GM12878 (cell line): Measurements from ENCODE around the gene MATN1. TPM values are rescaled to one million over a fixed set of nuclear protein-coding genes. Genes with fewer than 3 reads are reported as not detected.

ENCODE experiments used
- ATAC-seq: fragments of 200-7000 bp; cut with Tn5 transposase; 3 replicates; pipeline ENCODE4 v1.9.1; 2020; ENCODE audit warnings: mild to moderate bottlenecking, moderate library complexity
- BruUV-seq: library from RNA; stranded (reverse); fragments of 400-500 nt; replicated peaks from 2 replicates; lab custom pipeline; 2021; lab: Mats Ljungman, UMichigan
- CTCF ChIA-PET: fragments of 300-600 bp; sonication (Branson Sonifier 250); formaldehyde crosslinking; extraction: SDS; loops from one replicate; lab custom pipeline; 2021; ENCODE audit warnings: inconsistent platforms; lab: Yijun Ruan, JAX
- POLR2A ChIA-PET: fragments of 350-600 bp; formaldehyde crosslinking; extraction: SDS; loops from one replicate; lab custom pipeline; 2021; ENCODE audit warnings: inconsistent platforms; lab: Charles Lee
- RAD21 ChIA-PET: fragments of 300-600 bp; sonication (Branson Sonifier 250); formaldehyde crosslinking; loops from one replicate; lab custom pipeline; 2023; ENCODE audit warnings: antibody characterized with exemption; ENCODE audit not compliant: unreplicated experiment; lab: Charles Lee
- SMC1A ChIA-PET: fragments of 300-600 bp; sonication (Branson Sonifier 250); formaldehyde crosslinking; loops from one replicate; lab custom pipeline; 2023; ENCODE audit not compliant: unreplicated experiment, uncharacterized antibody; lab: Charles Lee
- DNase-seq: peaks from one replicate; pipeline ENCODE4 v3.0.0-alpha.2; 2011; ENCODE audit warnings: low read depth, low spot score
- FAIRE-seq: peaks from 3 replicates; lab custom pipeline; 2011; peaks lifted over from hg19 to GRCh38; lab: Jason Lieb, UNC
- H2AFZ ChIP-seq: 2 replicates; pipeline ENCODE4 v1.6.0; 2011; ENCODE audit warnings: low read depth, low read length, control low read depth; ENCODE audit not compliant: control insufficient read depth
- H3K27ac ChIP-seq: 2 replicates; pipeline ENCODE4 v1.5.1; 2011; ENCODE audit warnings: control low read depth; ENCODE audit not compliant: control insufficient read depth, insufficient read depth
- H3K27me3 ChIP-seq, 2 experiments: replicated peaks in 1 of 2; 2 replicates each; pipeline versions ENCODE4 v1.6.0 to v1.6.1; 2011; ENCODE audit warnings: low read length in 1 of 2; ENCODE audit not compliant: control insufficient read depth in 2 of 2, insufficient read depth in 2 of 2
- H3K36me3 ChIP-seq, 2 experiments: 2 replicates each; pipeline ENCODE4 v1.5.1; 2011; ENCODE audit warnings: low read length in 1 of 2; ENCODE audit not compliant: control insufficient read depth in 2 of 2, insufficient read depth in 2 of 2
- H3K4me1 ChIP-seq: 2 replicates; pipeline ENCODE4 v1.6.1; 2011; ENCODE audit warnings: mild to moderate bottlenecking, low read length, moderate library complexity, mixed read lengths; ENCODE audit not compliant: control insufficient read depth, insufficient read depth
- H3K4me2 ChIP-seq: 2 replicates; pipeline ENCODE4 v1.6.0; 2011; ENCODE audit warnings: control low read depth; ENCODE audit not compliant: control insufficient read depth, insufficient read depth
- H3K4me3 ChIP-seq: fragments of 200-600 bp; sonication (generic); 2 replicates; pipeline ENCODE4 v1.5.1; 2016
- H3K79me2 ChIP-seq: 2 replicates; pipeline ENCODE4 v1.6.0; 2011; ENCODE audit warnings: low read length; ENCODE audit not compliant: control insufficient read depth, insufficient read depth
- H3K9ac ChIP-seq: 2 replicates; pipeline ENCODE4 v1.8.0; 2011; ENCODE audit warnings: low read length, control low read depth, mixed read lengths; ENCODE audit not compliant: control insufficient read depth, insufficient read depth
- H3K9me3 ChIP-seq: replicated peaks from 3 replicates; pipeline ENCODE4 v1.5.1; 2011; ENCODE audit warnings: mild to moderate bottlenecking, low read length; ENCODE audit not compliant: control insufficient read depth, insufficient read depth
- H4K20me1 ChIP-seq: 2 replicates; pipeline ENCODE4 v1.6.0; 2011; ENCODE audit not compliant: control insufficient read depth, insufficient read depth
- ATF2 ChIP-seq: IDR thresholded peaks from 2 replicates; pipeline ENCODE4 v1.6.1; 2012; ENCODE audit warnings: low read length, inconsistent platforms
- CBX5 ChIP-seq: sonication (generic); IDR thresholded peaks from 2 replicates; pipeline ENCODE4 v1.6.1; 2016; ENCODE audit warnings: low read depth, moderate library complexity, mild to moderate bottlenecking, inconsistent platforms
- DPF2 ChIP-seq: fragments of 450-650 bp; IDR thresholded peaks from 2 replicates; pipeline ENCODE4 v1.6.1; 2017; ENCODE audit warnings: mild to moderate bottlenecking
- HCFC1 ChIP-seq: fragments of 150-350 bp; IDR thresholded peaks from 2 replicates; pipeline ENCODE4 v1.6.1; 2014; ENCODE audit warnings: low read length
- MEF2A ChIP-seq: IDR thresholded peaks from 2 replicates; pipeline ENCODE4 v1.6.1; 2011; ENCODE audit warnings: low read depth, mild to moderate bottlenecking, low read length, moderate library complexity; ENCODE audit not compliant: insufficient read depth
- POLR2AphosphoS2 ChIP-seq: IDR thresholded peaks from 2 replicates; pipeline ENCODE4 v1.6.1; 2011; ENCODE audit warnings: low read depth, mild to moderate bottlenecking, low read length, improper control_type of control experiment, moderate library complexity
- RELA ChIP-seq: fragments of 450-650 bp; IDR thresholded peaks from 2 replicates; pipeline ENCODE4 v1.8.0; 2014; ENCODE audit warnings: borderline replicate concordance; ENCODE audit not compliant: partially characterized antibody
- RUNX3 ChIP-seq: IDR thresholded peaks from 2 replicates; pipeline ENCODE4 v1.6.1; 2012; ENCODE audit warnings: low read length, inconsistent platforms
- SMAD1 ChIP-seq: fragments of 450-650 bp; IDR thresholded peaks from 2 replicates; pipeline ENCODE4 v1.6.1; 2018; ENCODE audit warnings: mild to moderate bottlenecking, low read depth; ENCODE audit not compliant: partially characterized antibody
- STAT3 ChIP-seq: IDR thresholded peaks from 2 replicates; pipeline ENCODE4 v1.6.1; 2011; ENCODE audit warnings: low read depth, low read length, improper control_type of control experiment
- TCF7 ChIP-seq: IDR thresholded peaks from 2 replicates; pipeline ENCODE4 v1.6.1; 2014; ENCODE audit warnings: antibody characterized with exemption, borderline replicate concordance
- WRNIP1 ChIP-seq: IDR thresholded peaks from 2 replicates; pipeline ENCODE4 v1.6.1; 2011; ENCODE audit warnings: low read depth, low read length, improper control_type of control experiment, borderline replicate concordance
- ZNF24 ChIP-seq: fragments of 450-650 bp; IDR thresholded peaks from 2 replicates; pipeline ENCODE4 v1.6.1; 2017; ENCODE audit warnings: antibody characterized with exemption, mild to moderate bottlenecking
- ZNF384 ChIP-seq: IDR thresholded peaks from 2 replicates; pipeline ENCODE4 v1.6.1; 2012; ENCODE audit warnings: low read depth, mild to moderate bottlenecking, low read length, improper control_type of control experiment, borderline replicate concordance
- ZZZ3 ChIP-seq: IDR thresholded peaks from 2 replicates; pipeline ENCODE4 v1.6.1; 2011; ENCODE audit warnings: low read depth; ENCODE audit not compliant: control insufficient read depth, insufficient read length
- WGBS: methylation state at CpG from one replicate; pipeline ENCODE4 v1.1.6; 2016; ENCODE audit warnings: low lambda C conversion rate; ENCODE audit not compliant: insufficient replicate concordance, insufficient coverage; ENCODE audit errors: missing lambda C conversion rate; 5-methylcytosine and 5-hydroxymethylcytosine counted together
- in situ Hi-C: fragments of 300-500 bp; cut with MboI; formaldehyde crosslinking; loops from 9 replicates; pipeline ENCODE4 v1.14.3; 2018; ENCODE audit warnings: mixed read lengths
- intact Hi-C: fragments of 100-400 bp; cut with micrococcal nuclease; formaldehyde crosslinking; loops from one replicate; pipeline ENCODE4 v1.14.2; 2022; ENCODE audit not compliant: unreplicated experiment
- polyA plus RNA-seq, 11 experiments: library from polyadenylated mRNA; depleted of rRNA in 4 of 11; unstranded in 6 of 11; stranded (reverse) in 5 of 11; fragments of >200 nt; fragmentation: Nextera tagmentation in 4 of 11; fragmentation: Illumina TruSeq in 1 of 11; extraction: Ambion mirVana in 4 of 11; extraction: Trizol in 1 of 11; gene quantifications; 1 replicate in 1 of 11; 2 replicates in 10 of 11; pipeline versions ENCODE4 v1.2.1 to v1.2.3, GENCODE V29; 2011 to 2016; ENCODE audit warnings: inconsistent platforms in 2 of 11, missing spikeins in 2 of 11, low read depth in 1 of 11
- total RNA-seq, 4 experiments: library from RNA; depleted of rRNA in 3 of 4; stranded (reverse); fragments of >200 nt in 3 of 4; fragmentation: Illumina TruSeq in 1 of 4; extraction: Trizol in 1 of 4; gene quantifications; 2 replicates each; pipeline versions ENCODE4 v1.2.1 to v1.2.3, GENCODE V29; 2013 to 2021

MATN1 gene
- total and polyA plus RNA-seq, 10 of the 15 experiments (the other 5 are each of a cell fraction or from before 2014, with no cell fraction given): 0.04 to 0.50 (median 0.10) TPM; not detected in 1

GRCh38 chr1:30742963-30743559 is 19.7 kb upstream of the MATN1 start:
- ChIA-PET CTCF (interaction anchor here (1.0 to 16.5 kb wide), 10 partner anchors 10 to 59 kb away, joined by 4 to 161 read pairs (median 33); partner anchors contain the start of genes LAPTM5 and MATN1), RAD21 (interaction anchor here (1.1 to 14.8 kb wide), 7 partner anchors 13 to 169 kb away, joined by 3 to 462 read pairs (median 18); partner anchors contain the start of gene LAPTM5), SMC1A (interaction anchor here (0.8 to 24.8 kb wide), 5 partner anchors 14 to 38 kb away, joined by 3 to 556 read pairs (median 248); partner anchors contain the start of genes LAPTM5 and MATN1), POLR2A (interaction anchor here (1.0 to 22.5 kb wide), 6 partner anchors 10 to 35 kb away, joined by 3 to 741 read pairs (median 38); partner anchors contain the start of gene LAPTM5)
- Histone ChIP-seq H3K27me3 (no peaks in the 10 kb centered on the region), H3K9me3 (no peaks in the 10 kb centered on the region), H3K9ac (peak overlapping the region; percentile 48), H3K4me2 (peak overlapping the region; percentile 75), H3K27ac (peak overlapping the region; percentile 93), H3K79me2 (peaks cover 86% of the 10 kb centered on the region), H3K4me3 (peak overlapping the region; percentile 31; the same call in 1 of the 2 replicates), H3K4me1 (peaks cover 86% of the 10 kb centered on the region), H2AFZ (no peak overlapping the region), H3K36me3 (peaks cover 47 to 57% of the 10 kb centered on the region in 2 experiments), H4K20me1 (peaks cover 8% of the 10 kb centered on the region; the same call in 1 of the 2 replicates)
- TF ChIP-seq WRNIP1 (no peak; the same call in 1 of the 2 replicates), DPF2 (no peak), CBX5 (no peak), POLR2AphosphoS2 (0 out of 2 replicates have a peak, but pooled peaks have one; percentile 37), ZZZ3 (no peak), MEF2A (no peak), SMAD1 (no peak), TCF7 (no peak), RUNX3 (no peak), HCFC1 (no peak), STAT3 (no peak), RELA (no peak), ATF2 (no peak), ZNF24 (peak; percentile 95), ZNF384 (no peak)
- DNase-seq: no peak
- in situ Hi-C loops (no loop called here), intact Hi-C loops (loop anchor here (5.0 kb wide), 1 partner anchor 34 kb away; no protein-coding TSS in a partner anchor)
- no peak for FAIRE-seq
- WGBS: 58% methylated on average over 3 of the region's 3 CpGs
- ATAC-seq: no peak
- BruUV-seq: no TSS peak
